Body of pancreas (tissue), 4 donors: ENCODE measurements around the gene KRTAP4-11. TPM values are rescaled to one million over a fixed set of nuclear protein-coding genes. Genes with fewer than 3 reads are reported as not detected.
"Not testable (repeated sequence)": the region's sequence is repeated elsewhere in the genome, so short reads cannot be mapped to it uniquely, and the experiment has no call there.

Source experiments
- ATAC-seq: fragments of 150-250 bp; one replicate; pipeline ENCODE4 v1.9.1; 2016
- DNase-seq, 4 donors: peaks; one replicate each; pipeline ENCODE4 v3.0.0-alpha.2; 2019
- H3K27ac ChIP-seq, 4 donors: fragments of 200-600 bp; sonication (generic); 1 replicate in 3 of 4; 2 replicates in 1 of 4; pipeline versions ENCODE4 v1.5.1 to v1.6.1; 2016 to 2019; ENCODE audit warnings: mild to moderate bottlenecking in 1 of 4, mixed read lengths in 1 of 4, moderate library complexity in 1 of 4
- H3K27me3 ChIP-seq, 2 donors: fragments of 200-600 bp; sonication (generic); one replicate each; pipeline ENCODE4 v1.6.0; 2016; ENCODE audit warnings: mild to moderate bottlenecking in 1 of 2
- H3K36me3 ChIP-seq, 2 donors: fragments of 200-600 bp; sonication (generic); replicated peaks in 1 of 2; 2 replicates each; pipeline ENCODE4 v1.5.1; 2016; ENCODE audit warnings: low read depth in 2 of 2; ENCODE audit not compliant: insufficient read depth in 1 of 2
- H3K4me1 ChIP-seq: fragments of 200-600 bp; sonication (generic); one replicate; pipeline ENCODE4 v1.6.0; 2016
- H3K4me3 ChIP-seq, 2 donors: fragments of 200-600 bp; sonication (generic); 1 replicate in 1 of 2; 2 replicates in 1 of 2; pipeline ENCODE4 v1.5.1; 2016 to 2019
- H3K9me3 ChIP-seq, 3 donors: fragments of 200-600 bp; sonication (generic); 1 replicate in 2 of 3; 2 replicates in 1 of 3; pipeline ENCODE4 v1.5.1; 2016
- CTCF ChIP-seq, 7 experiments: fragments of 450-650 bp in 4 of 7; fragments of 200-600 bp in 3 of 7; sonication (generic) in 3 of 7; IDR thresholded peaks; one replicate each; pipeline ENCODE4 v1.5.1; 2016 to 2019; ENCODE audit warnings: antibody characterized with exemption in 7 of 7
- POLR2A ChIP-seq, 3 donors: fragments of 450-650 bp; IDR thresholded peaks; one replicate each; pipeline ENCODE4 v1.6.1; 2016; ENCODE audit warnings: antibody characterized with exemption in 3 of 3, mild to moderate bottlenecking in 2 of 3
- WGBS, 2 donors: methylation state at CpG; one replicate each; pipeline ENCODE4 v1.1.5; 2017; 5-methylcytosine and 5-hydroxymethylcytosine counted together
- intact Hi-C: fragments of 100-400 bp; cut with DNase I; formaldehyde crosslinking; loops from one replicate; pipeline ENCODE4 v1.15.1; 2023
- total RNA-seq, 2 donors: library from RNA; depleted of rRNA; stranded (reverse); fragments of >200 nt; gene quantifications; one replicate each; pipeline ENCODE4 v1.1.0, GENCODE V29; 2016

Gene KRTAP4-11
- total RNA-seq, 2 donors from 2014 or later: not detected

DNA sequence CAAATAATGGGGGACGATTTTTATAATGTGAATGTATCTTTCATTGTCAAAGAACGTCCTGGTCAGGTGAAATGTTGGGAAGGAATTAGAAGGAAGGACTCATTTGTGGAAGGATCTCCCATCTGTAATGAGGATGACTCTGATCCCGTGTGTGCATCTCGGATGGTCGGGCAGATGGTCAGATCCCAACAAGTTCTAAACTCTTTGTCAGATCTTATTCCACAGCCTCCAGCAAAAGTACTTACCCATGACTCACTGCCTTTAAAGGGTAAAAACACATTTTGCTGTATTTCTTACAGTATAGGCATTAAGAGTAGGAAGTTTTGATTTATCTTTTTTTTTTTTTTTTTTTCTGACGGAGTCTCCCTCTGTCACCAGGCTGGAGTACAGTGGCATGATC, 19.7 kb downstream of the KRTAP4-11 start:
- H3K27me3 ChIP-seq: no peaks in the 10 kb centered on the region
- TF ChIP-seq POLR2A (IDR thresholded peaks at IDR 0.05): no peak
- no peak for TF ChIP-seq CTCF (IDR thresholded peaks at IDR 0.05)
- intact Hi-C loops: no loop called here
- H3K36me3 ChIP-seq: no peaks in the 10 kb centered on the region
- no peak overlapping the region for H3K27ac ChIP-seq
- no peaks in the 10 kb centered on the region for H3K9me3 ChIP-seq
- WGBS, 2 donors: 55 to 56% methylated on average over 6 of the region's 6 CpGs
- ATAC-seq (no peak), DNase-seq (no peak)
- no peaks in the 10 kb centered on the region for H3K4me1 ChIP-seq
- no peak overlapping the region for H3K4me3 ChIP-seq

DNA sequence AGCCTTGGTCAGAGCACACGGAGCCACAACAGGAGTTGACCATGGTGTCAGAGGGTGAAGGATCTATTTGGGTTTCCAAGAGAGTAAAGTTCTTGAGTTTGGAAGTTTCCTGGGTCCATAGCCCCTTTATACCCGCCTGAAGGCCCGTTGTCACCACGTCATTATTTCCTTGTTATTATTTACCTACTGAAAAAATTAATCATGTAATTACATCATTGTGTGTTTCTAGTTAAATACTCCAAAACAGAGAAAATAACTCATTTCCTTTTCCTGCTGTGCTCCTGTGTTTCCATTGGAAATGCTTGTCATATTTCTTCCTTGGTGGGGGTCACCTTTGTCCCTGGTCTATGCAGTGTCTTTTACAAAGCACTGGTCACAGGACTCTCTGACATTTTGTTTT, 20.1 kb downstream of the KRTAP4-11 start, which contains the start of gene KRTAP4-8:
KRTAP4-8 (minus strand) TSS at position 101 of the 400 bp plus-strand sequence; CDS start at position 43, 58 bp downstream.
- intact Hi-C loops: no loop called here
- no peaks in the 10 kb centered on the region for H3K36me3 ChIP-seq

GRCh38 chr17:41096055-41096454, 22.1 kb downstream of the KRTAP4-11 start:
- WGBS, 2 donors: 74 to 80% methylated on average over 7 of the region's 7 CpGs

More for the DNA sequence above, 20.1 kb downstream of the KRTAP4-11 start, which contains the start of gene KRTAP4-8:
- ATAC-seq (no peak), DNase-seq (no peak)
- Histone ChIP-seq H3K27me3 (no peaks in the 10 kb centered on the region), H3K4me1 (no peaks in the 10 kb centered on the region), H3K27ac (no peak within 1 kb of the TSS), H3K9me3 (no peaks in the 10 kb centered on the region), H3K4me3 (no peak within 1 kb of the TSS)
- 32 to 35% methylated on average over 4 of the region's 4 CpGs for WGBS, 2 donors
- TF ChIP-seq POLR2A (IDR thresholded peaks at IDR 0.05): no peak
- TF ChIP-seq CTCF (IDR thresholded peaks at IDR 0.05): no peak

DNA sequence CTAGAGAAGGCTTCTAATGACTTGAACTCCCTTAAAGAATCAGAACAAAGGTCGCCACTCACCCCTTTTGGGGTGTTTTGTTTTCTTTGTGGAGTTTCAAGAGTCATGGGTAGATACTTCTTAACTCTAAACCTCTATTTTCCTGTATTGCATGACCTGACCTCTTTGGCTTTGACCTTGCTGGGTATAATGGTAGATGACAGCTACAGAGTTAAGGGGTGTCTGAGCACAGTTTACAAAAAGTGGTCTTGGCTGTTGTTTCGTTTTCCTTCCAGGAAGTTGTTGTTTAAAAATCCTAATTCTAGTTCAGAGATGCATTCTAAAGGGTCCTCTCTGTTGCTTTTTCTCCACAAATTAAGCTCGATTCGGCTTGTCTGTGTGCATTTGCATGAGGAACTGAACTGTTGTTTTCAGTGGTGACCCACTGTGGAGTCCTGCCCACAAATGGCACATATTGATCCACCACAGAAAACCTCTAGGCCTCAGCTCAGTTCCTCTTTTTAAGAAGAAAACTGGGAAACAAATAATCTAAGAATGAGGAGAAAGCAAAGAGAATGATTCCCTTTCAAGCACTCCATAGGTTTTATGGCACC, 29.3 kb downstream of the KRTAP4-11 start:
- H3K4me3 ChIP-seq, ATAC-seq, H3K27me3 ChIP-seq, H3K9me3 ChIP-seq, DNase-seq, H3K36me3 ChIP-seq, H3K4me1 ChIP-seq, intact Hi-C loops, H3K27ac ChIP-seq: not testable (repeated sequence)
- WGBS, 2 donors: 37 to 61% methylated on average over 4 of the region's 4 CpGs

More at GRCh38 chr17:41096055-41096454, 22.1 kb downstream of the KRTAP4-11 start:
- Histone ChIP-seq H3K9me3 (no peaks in the 10 kb centered on the region), H3K4me1 (no peaks in the 10 kb centered on the region), H3K4me3 (no peak overlapping the region), H3K27ac (no peak overlapping the region), H3K36me3 (no peaks in the 10 kb centered on the region), H3K27me3 (no peaks in the 10 kb centered on the region)
- intact Hi-C loops: no loop called here
- no peak for TF ChIP-seq POLR2A (IDR thresholded peaks at IDR 0.05)
- no peak for TF ChIP-seq CTCF (IDR thresholded peaks at IDR 0.05)
- DNase-seq (no peak), ATAC-seq (no peak)

- WGBS, 2 donors: 53 to 58% methylated on average over 6 to 8 of the region's 14 CpGs
- H3K27me3 ChIP-seq, DNase-seq, H3K4me1 ChIP-seq, H3K27ac ChIP-seq, H3K9me3 ChIP-seq, intact Hi-C loops, H3K4me3 ChIP-seq, H3K36me3 ChIP-seq, ATAC-seq: not testable (repeated sequence)
These were observed 33.9 kb downstream of the KRTAP4-11 start, which contains the start of gene KRTAP4-7 for GRCh38 chr17:41084100-41084856. Gene KRTAP4-7, plus strand, starts transcription at chr17:41084150. Its CDS starts 57 bp downstream, at chr17:41084207.

DNA sequence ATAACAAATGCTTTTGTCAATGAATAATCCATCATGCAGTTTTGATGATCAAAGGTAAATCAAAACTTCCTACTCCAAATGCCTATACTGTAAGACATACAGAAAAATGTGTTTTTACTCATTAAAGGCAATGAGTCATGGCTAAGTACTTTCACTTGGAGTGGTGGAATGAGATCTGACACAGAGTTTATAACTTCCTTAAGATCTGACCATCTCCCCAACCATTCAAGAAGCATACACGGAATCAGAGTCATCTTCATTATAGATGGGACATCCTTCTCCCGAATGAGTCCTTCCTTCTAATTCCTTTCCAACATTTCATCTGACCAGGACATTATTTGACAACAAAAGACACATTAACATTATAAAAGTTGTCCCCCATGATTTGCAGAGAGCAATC, 34.7 kb downstream of the KRTAP4-11 start:
- H3K4me3 ChIP-seq, ATAC-seq: not testable (repeated sequence)
- 59% methylated on average over 2 of the region's 2 CpGs for WGBS, 2 donors

More for the DNA sequence above, 34.7 kb downstream of the KRTAP4-11 start:
- H3K4me1 ChIP-seq, intact Hi-C loops, H3K27me3 ChIP-seq, H3K9me3 ChIP-seq, H3K27ac ChIP-seq, H3K36me3 ChIP-seq, DNase-seq: not testable (repeated sequence)
